Right atrium auricular region (tissue), 2 donors: Measurements from ENCODE around the gene JARID2. TPM values are rescaled to one million over a fixed set of nuclear protein-coding genes. Genes with fewer than 3 reads are reported as not detected.

Source experiments
- DNase-seq: peaks from one replicate; pipeline ENCODE4 v3.0.0-alpha.2; 2019; ENCODE audit warnings: low spot score
- H3K27ac ChIP-seq, 2 donors: fragments of 200-600 bp; sonication (generic); 1 replicate in 1 of 2; 2 replicates in 1 of 2; pipeline ENCODE4 v1.5.1; 2016 to 2019
- H3K27me3 ChIP-seq, 2 donors: fragments of 200-600 bp; sonication (generic); one replicate each; pipeline versions ENCODE4 v1.5.1 to v1.6.0; 2017 to 2019
- H3K36me3 ChIP-seq: fragments of 200-600 bp; sonication (generic); one replicate; pipeline ENCODE4 v1.5.1; 2016
- H3K4me1 ChIP-seq, 2 donors: fragments of 200-600 bp; sonication (generic); one replicate each; pipeline versions ENCODE4 v1.5.1 to v1.6.0; 2017 to 2019
- H3K4me3 ChIP-seq, 2 donors: fragments of 200-600 bp; sonication (generic); 1 replicate in 1 of 2; 2 replicates in 1 of 2; pipeline ENCODE4 v1.5.1; 2017 to 2019; ENCODE audit warnings: mild to moderate bottlenecking in 1 of 2, moderate library complexity in 1 of 2
- H3K9me3 ChIP-seq, 2 donors: fragments of 200-600 bp; sonication (generic); one replicate each; pipeline ENCODE4 v1.5.1; 2019
- total RNA-seq, 2 donors: library from RNA; depleted of rRNA; stranded (reverse); fragments of >200 nt; gene quantifications; one replicate each; pipeline ENCODE4 v1.1.0, GENCODE V29; 2016
- TF ChIP-seq, protein P1 (sequence below), 2 donors: fragments of 200-600 bp; sonication (generic); IDR thresholded peaks; one replicate each; pipeline ENCODE4 v1.5.1; 2019; ENCODE audit warnings: antibody characterized with exemption in 2 of 2

The JARID2 gene
- total RNA-seq, 2 donors from 2014 or later = 6.5 to 6.7 TPM

GRCh38 chr6:15305496-15305895 lies 59.6 kb downstream of the JARID2 start:
- Histone ChIP-seq H3K27ac (no peak overlapping the region), H3K27me3 (no peaks in the 10 kb centered on the region), H3K4me3 (no peak overlapping the region), H3K9me3 (no peaks in the 10 kb centered on the region), H3K4me1 (peaks cover 0 to 59% of the 10 kb centered on the region in 2 donors), H3K36me3 (no peaks in the 10 kb centered on the region)
- no peak for DNase-seq
- TF ChIP-seq, protein P1, sequence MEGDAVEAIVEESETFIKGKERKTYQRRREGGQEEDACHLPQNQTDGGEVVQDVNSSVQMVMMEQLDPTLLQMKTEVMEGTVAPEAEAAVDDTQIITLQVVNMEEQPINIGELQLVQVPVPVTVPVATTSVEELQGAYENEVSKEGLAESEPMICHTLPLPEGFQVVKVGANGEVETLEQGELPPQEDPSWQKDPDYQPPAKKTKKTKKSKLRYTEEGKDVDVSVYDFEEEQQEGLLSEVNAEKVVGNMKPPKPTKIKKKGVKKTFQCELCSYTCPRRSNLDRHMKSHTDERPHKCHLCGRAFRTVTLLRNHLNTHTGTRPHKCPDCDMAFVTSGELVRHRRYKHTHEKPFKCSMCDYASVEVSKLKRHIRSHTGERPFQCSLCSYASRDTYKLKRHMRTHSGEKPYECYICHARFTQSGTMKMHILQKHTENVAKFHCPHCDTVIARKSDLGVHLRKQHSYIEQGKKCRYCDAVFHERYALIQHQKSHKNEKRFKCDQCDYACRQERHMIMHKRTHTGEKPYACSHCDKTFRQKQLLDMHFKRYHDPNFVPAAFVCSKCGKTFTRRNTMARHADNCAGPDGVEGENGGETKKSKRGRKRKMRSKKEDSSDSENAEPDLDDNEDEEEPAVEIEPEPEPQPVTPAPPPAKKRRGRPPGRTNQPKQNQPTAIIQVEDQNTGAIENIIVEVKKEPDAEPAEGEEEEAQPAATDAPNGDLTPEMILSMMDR (IDR thresholded peaks at IDR 0.05) = no peak

DNA sequence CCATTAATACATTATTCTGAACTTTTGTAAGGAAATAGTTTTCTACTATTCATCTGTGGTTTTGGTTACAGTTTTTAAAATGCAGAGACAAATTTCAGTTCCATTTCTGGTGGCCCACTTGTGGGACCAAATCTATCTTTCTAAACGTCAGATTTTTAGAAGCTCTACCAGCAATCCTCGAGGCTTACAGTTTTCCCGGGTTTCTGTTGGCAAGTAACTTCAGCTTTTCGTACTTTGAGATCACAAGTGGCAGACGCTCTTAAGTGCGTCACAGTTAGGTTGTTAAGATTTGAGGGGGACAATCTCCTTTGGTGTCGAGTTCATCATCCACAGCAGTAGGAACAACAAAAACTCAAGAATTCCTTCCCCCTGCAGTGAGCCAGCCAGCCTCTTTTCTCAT lies 60.0 kb downstream of the JARID2 start:
- H3K27me3 ChIP-seq = no peaks in the 10 kb centered on the region
- peaks cover 0 to 59% of the 10 kb centered on the region in 2 donors for H3K4me1 ChIP-seq
- H3K36me3 ChIP-seq = no peaks in the 10 kb centered on the region
- TF ChIP-seq, protein P1 (IDR thresholded peaks at IDR 0.05) = no peak
- DNase-seq = no peak
- H3K27ac ChIP-seq = no peak overlapping the region
- no peak overlapping the region for H3K4me3 ChIP-seq
- no peaks in the 10 kb centered on the region for H3K9me3 ChIP-seq

DNA sequence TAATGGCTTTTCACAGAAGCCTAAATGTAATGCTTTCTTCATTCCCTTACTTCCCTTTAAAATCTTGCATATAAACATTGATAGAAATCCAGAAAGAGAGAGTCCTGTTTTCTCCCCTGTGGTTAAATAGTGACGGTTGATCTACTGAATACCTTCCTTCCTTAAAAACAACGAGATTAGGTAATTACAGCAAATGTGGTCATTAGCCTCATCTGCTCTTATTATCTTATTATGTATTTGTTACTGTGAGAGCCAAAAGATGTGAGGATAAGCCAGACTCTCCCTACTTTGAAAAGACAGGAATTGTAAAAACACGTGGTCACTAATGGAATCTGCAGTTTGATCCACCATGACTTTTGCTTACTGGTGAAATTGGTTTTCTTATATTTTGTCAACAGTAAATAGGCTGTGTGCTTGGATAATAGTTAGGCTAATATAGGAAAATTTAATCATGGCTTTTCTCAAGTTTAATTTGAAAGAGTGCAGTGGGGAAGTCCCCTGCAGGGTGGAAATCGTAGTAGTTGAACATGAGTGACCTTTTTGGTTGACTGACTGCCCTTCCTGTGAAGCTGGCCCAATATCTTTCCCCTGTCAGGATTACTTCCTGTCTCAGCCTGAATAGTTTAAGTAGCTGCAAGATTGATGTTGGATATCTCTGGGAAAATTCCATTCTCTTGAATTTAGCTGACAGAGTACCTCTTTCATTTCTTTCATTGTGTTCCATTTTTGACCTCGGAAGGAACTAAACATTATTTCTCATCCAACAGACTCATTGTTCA lies 62.8 kb downstream of the JARID2 start:
- DNase-seq = no peak
- peaks cover 0 to 77% of the 10 kb centered on the region in 2 donors for H3K4me1 ChIP-seq
- H3K9me3 ChIP-seq = no peaks in the 10 kb centered on the region
- H3K27ac ChIP-seq = no peak overlapping the region
- TF ChIP-seq, protein P1 (IDR thresholded peaks at IDR 0.05) = no peak
- no peaks in the 10 kb centered on the region for H3K27me3 ChIP-seq
- H3K36me3 ChIP-seq = no peaks in the 10 kb centered on the region
- no peak overlapping the region for H3K4me3 ChIP-seq

- TF ChIP-seq, protein P1 (IDR thresholded peaks at IDR 0.05) = no peak
- Histone ChIP-seq H3K9me3 (no peaks in the 10 kb centered on the region), H3K36me3 (no peaks in the 10 kb centered on the region), H3K27me3 (no peaks in the 10 kb centered on the region), H3K4me3 (no peak overlapping the region), H3K27ac (no peak overlapping the region), H3K4me1 (peaks cover 0 to 70% of the 10 kb centered on the region in 2 donors)
- no peak for DNase-seq
These were observed 63.9 kb downstream of the JARID2 start for GRCh38 chr6:15309611-15310283.

DNA sequence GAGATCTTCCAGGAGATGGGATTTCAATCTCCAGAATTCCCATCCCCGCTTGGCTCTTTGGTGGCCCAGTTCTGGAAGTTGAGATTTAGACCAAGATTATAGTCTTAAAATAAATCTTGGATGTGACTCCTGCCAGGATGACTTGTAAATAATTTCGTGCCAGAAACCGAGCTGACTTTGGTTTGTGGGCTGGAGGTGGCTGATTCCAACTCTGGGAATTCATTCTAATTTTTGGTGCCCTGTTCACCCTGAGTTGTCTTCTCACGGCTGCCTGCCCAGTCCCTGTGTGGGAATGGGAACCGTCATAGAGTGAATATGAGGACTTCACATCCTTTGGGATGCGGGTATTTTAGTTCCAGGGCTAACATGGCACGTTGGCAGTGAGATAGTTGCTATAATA lies 64.8 kb downstream of the JARID2 start:
- Histone ChIP-seq H3K4me3 (no peak overlapping the region), H3K36me3 (no peaks in the 10 kb centered on the region), H3K9me3 (no peaks in the 10 kb centered on the region), H3K27ac (no peak overlapping the region), H3K27me3 (no peaks in the 10 kb centered on the region), H3K4me1 (peaks cover 0 to 62% of the 10 kb centered on the region in 2 donors)
- TF ChIP-seq, protein P1 (IDR thresholded peaks at IDR 0.05) = no peak
- DNase-seq = no peak
